ENCODE results near the gene SMYD3.

SMYD3 gene

DNA sequence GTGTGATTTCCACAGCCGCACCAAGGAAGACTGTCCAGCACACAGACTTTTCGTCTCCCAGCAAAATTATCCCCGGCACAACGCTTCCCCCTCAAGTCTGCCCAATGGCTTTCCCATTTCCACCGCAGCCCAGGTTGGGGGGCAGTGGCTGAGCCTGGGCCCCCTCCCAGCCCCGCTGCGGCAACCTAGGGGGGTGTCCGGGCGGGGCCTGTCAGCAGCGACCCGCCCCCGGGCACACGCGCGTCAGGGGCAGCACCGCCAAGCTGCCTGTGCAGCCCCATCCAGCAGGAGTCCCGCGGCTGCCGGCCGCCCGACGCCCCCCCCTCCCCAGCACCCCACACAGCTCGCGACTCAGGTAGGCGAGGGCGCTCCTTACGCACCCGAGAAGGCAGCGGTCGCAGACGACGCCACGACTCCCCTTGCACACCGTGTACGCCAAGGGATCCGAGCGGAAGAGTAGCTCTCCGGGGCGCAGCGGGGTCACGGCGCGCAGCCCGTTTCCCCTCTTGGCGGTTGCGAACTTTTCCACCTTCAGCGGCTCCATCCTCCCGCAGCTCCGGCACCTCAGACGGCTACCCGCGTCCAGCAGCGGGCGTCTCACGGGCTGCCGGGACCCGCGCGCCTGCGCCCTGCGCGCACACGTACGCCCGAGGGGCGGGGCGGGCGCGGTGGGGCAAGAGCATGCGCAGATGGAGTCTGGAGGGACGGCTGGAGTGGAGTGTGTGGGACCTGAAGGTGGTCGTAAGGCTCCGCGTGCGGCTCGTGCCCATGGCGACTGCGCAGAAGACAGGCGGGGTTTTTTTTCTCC is at the start of gene SMYD3:
Gene SMYD3, minus strand, starts transcription at position 606 of the 808 bp plus-strand sequence.
- FAIRE-seq, result no peak

DNA sequence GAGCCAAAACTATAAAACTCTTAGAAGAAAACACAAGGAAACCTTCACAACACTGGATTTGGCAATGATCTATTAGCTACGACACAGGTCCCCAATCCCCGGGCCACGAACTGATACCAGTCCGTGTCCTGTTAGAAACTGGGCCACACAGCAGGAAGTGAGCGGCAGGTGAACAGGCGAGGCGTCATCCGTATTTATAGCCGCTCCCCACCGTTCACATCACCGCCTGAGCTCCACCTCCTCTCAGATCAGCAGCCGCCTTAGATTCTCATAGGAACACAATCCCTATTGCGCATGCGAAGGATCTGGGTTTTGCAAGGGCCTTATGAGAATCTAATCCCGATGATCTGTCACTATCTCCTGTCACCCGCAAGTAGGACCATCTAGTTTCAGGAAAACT is 47.1 kb upstream of the SMYD3 start:
- FAIRE-seq, result no peak

DNA sequence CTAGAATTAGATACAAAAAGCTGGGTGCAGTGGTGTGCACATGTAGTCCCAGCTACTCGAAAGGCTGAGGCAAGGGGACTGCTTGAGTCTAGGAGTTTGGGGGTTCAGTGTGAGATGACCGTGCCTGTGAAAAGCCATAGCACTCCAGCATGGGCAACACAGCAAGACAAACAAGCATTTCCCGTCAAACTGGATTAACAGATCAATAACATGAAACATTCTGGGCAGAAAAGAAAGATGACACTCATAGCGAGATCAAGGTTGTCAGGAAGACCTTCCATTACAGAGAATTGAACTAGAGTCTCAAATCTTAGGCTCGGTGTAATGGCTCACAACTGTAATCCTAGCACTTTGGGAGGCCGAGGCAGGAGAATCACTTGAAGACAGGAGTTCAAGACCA is 45.0 kb upstream of the SMYD3 start:
- FAIRE-seq, result no peak

DNA sequence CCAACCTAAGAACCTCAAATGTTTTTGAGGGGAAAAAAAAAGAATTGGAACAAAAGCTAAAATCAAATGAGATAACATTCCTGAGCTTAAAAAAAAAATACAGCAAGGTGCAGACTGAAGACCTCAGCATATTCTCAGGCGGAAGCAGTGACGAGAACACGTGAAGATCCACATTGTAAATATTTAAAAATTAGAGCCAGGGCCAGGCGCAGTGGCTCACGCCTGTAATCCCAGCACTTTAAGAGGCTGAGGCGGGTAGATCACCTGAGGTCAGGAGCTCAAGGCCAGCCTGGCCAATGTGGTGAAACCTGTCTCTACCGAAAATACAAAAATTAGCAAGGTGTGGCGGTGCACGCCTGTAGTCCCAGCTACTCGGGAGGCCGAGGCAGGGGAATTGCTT is 43.3 kb upstream of the SMYD3 start:
- FAIRE-seq, result no peak

DNA sequence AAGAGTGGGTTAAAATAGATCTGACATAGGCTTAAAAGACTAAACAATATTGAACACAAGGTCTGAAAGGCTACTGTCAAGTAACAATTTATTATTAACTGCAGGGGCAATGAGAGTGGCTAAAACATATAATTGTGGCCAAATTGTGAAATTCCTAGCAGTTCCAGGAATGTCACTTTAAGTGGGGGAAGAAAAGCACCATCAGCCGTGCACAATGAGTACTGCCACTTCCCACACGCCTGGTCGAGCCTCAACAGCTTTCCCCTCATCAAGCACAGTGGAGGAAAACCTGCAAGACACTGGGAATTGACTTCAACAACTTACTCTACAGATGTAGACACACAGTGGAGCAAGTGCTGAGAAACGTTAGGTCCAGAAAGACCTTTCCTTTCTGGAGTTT is 42.6 kb upstream of the SMYD3 start:
- FAIRE-seq, result no peak

DNA sequence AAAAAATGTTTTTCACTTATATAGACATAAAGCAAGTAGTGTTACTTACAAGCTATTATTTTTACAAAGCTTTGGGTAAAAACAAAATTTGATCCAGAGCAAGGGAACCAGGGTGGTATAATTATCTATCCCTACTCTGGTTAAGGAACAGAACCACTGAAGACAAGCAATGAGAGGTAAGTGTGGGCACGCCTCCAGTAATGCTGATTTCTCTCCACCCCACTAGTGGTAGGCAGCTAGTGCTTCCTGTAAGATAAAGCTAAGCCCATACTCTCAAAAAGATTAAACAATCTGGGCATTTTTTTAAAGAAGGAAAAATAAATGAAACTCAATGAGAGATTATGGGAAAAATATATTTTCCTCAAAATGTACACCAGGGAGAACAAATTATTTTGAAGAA is 36.9 kb upstream of the SMYD3 start:
- FAIRE-seq, result no peak

DNA sequence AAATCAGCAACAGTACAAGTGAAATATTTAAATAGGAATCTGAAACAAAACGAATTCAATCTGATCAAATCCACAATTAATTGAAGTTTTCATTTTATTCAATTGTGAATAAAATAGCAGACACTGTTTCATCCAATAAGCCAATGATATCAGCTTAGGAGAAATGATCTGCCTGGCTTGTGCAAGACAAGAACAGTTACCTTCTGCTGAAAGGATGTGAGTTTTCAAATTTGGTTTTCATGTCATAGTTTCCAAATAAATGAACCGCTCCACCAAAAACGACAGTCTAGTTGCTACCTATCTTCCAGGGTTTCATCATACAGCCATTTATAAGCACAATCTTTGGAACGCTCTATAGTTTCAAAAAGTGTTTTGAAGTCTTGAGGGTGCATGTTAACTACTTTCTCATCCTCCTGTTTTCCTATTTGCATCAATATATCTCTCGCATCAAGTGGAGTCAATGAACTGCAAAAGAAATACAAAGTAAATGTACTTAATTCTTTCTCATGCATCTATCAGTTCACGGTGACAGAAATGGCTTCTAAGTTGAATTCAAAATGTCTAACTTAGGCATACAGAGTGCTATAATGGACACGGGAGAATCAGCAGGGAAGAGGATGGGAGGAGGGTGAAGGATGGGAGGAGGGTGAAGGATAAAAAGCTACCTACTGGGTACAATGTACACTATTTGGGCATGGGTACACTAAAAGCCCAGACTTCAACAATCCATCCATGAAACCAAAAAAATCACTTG is 33.8 kb upstream of the SMYD3 start:
- no peak for FAIRE-seq

DNA sequence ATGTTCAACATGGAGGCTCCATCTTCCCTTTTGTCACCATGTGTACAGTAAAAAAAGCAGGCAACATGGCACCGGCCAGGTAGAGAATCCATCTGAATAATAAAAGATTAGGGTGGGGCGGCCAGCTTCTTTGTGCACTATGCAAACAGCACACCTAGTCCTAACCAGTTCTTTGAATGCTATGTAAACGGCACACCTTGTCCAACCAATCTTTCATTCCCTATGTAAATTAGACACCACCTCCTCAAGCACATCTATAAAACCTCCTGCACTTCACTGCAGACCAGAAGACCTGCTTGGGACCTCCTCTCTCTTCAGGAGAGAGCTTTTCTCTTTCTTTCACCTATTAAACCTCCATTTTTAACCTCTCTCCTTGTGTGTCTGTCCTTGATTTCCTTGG is 30.8 kb upstream of the SMYD3 start:
- no peak for FAIRE-seq

DNA sequence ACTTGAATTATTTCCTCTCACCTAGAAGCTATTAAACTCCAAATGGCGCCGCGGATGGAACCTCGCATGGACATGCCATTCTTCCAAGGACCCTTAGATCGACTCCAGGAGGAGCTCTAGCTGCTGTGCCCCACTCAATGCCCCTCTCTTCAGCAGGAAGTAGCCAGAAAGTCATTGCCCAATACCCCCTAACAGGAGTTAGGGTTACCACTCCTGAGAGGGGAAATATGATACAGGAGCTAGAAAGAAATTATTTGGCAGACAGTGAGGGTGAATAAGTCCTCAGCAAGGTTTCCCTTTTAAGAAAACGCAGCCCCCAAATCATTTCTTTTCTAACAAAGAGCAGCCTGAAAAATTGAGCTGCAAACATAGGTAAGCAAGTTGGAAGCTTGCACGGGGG is 30.4 kb upstream of the SMYD3 start:
- no peak for FAIRE-seq

DNA sequence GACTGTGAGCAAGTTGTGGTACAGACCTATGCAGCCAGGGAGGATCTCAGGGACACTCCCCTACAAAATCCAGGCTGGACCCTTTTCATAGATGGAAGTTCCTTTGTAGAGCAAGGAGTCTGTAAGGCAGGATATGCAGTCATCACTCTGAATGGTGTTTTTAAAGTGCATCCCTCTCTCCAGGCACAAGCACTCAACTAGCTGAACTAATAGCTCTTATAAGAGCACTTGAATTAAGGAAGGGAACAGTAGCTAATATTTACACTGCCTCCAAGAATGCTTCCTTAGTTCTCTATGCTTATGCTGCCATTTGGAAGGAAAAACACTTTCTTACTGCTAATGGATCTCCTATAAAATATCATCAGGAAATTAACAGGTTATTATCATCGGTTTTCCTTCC is 27.0 kb upstream of the SMYD3 start:
- FAIRE-seq, result no peak

DNA sequence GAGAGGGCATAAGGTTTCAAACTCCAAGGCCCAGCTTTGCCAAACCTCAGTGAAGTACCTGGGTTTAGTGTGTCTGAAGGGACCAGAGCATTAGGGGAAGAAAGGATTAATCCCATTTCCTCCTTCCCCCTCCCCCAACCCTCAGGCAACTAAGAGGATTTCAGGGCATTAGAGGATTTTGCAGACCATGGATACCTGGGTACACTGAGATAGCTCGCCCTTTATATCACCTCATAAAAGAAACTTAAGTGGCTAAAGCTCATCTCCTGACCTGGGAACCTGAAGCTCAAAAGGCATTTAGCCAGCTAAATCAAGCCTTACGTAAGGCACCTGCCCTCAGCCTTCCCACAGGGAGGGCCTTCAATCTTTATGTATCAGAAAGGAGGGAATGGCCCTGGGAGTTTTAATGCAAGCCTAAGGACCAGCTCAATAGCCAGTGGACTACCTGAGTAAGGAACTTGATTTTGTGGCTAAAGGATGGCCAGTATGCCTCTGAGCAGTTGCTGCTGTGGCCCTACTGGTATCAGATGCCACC is 26.4 kb upstream of the SMYD3 start:
- no peak for FAIRE-seq

DNA sequence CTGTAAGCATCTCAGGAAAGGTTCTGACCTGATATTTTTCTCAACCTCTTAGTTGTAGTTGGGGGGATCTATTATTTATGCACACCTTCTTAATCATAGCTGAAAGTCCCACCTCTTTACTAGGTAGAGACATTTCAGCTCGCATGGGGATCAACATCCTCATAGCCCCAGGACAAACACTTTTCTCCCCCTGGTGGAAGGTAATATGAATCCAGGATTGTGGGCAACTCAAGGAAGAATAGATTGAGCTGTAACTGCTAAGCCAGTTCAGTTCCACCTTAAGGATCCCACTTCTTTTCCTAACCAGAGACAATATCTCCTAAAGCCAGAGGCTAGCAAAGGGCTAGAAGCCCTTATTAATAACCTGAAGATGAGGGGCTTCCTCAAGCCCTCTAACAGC is 25.4 kb upstream of the SMYD3 start:
- no peak for FAIRE-seq

DNA sequence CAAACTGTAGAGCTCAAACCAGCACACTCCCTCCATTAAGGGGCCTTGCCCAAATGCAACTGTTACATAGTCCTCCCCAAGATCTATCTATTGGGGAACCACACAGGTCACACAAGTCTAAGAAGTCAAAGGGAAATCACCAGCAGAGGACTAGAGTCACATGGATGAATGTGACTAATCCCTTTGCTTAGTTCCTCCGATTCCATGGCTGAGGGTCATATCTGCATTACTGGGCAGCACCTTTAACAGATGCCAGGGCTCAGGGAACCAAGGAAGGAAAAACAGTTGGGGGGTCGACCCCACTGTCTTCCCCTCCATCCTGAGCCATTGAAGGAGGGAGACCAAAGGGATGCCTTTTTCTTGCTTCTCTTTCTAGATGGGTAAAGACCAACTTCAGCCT is 23.4 kb upstream of the SMYD3 start:
- FAIRE-seq, result no peak

DNA sequence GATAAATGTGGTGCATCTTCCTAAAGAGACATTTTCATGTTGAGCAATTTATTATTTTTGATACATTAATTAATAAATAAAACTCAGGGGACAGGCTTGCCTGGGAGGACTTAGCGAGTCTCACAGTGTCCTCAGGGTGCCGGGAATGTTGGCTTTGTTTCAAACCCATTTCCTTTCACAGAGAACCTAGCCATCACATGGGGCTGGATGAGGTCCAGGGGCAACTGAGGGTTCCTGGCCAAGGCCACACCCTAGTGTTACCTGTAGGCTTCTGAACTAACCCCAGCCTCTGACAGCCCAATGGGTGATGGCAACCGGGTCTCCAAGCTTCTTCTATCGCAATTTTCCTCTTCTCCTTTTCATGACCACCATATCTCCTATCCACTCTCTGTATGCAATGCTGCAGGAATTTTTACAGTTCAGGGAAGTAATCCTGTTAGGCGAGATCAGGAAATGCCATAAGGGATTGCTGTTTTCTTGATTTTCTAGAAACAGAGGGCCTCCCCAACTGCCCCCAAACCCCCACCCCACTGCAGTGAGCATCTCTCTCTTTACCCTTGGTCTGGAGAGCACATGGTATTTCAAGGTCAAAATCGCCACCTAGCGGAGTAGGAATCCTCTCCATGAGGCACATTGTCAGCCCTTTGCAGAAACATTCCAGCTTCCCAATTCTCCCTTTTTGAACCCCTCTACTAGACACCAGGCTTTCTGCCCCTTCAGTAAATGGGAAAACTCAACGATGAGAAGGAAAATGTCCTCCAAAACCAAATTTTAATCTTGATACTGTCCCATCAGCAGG is 22.1 kb upstream of the SMYD3 start:
- no peak for FAIRE-seq

DNA sequence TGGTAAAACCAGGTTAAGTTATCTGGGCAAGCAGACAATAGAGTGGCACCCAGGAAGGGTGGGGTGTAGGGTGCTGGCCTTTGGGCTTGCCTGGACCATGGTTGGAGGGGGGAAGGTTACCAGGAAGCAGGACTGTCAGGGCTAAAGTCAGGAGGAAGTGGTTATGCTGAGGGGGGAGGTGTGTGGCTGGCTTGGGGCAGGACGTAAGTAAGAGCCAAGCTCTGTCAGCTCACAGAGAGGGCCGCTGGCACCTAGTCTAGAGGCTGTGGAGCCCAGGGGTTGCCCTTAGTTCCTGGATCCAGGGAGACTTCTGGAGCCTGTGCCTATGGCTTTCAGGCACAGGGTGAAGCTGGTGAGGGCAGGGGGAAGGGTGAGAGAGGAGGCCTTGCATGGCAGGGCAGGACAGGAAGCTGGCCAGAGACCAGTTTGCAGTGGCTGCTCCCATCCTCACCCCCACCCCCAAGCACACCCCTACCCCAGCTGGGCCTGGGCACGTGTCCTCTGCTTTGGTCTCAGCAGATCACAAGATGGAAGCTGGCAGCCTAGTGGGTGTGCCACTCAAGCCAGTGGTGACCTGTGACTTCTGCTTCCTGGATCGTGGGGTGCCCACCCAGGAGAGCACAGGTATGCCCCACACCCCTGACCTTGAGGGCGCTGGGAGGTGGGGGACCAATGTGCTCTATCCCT is 20.5 kb upstream of the SMYD3 start:
- FAIRE-seq, result no peak

DNA sequence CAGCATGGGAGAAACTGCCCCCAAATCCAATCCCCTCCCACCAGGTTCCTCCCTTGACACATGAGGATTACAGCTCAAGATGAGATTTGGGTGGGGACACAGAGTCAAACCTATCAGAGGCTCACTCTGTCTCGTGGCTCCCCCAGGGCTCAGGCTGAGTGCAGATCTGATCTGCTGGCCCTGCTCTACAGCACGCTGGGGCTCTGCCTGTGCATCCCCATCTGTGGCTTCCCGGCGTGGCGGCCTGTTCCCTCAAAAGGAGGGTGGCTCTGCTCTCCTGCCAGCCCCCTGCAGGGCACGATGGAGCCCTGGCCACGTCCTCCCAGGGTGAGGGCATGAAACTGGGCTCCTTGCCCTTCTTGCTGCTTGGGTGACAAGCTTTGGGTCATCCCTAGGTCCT is 19.8 kb upstream of the SMYD3 start:
- FAIRE-seq, result no peak

DNA sequence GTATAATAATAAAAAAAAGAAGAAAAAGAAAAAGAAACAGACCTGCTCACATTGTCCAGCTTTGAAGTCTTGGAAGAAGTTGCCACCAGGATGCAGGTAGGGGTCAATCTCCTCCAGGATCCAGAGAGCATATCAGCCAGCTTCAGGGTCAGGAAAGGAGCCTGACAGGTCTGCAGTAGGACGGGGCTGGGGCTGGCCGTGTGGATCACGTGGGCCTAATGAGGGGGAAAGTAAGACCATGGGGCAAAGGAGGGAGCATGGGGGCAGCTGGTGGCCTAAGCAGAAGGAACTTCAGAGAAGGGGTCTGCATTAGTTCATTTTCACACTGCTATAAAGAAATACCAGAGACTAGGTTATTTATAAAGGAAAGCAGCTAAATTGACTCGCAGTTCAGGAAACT is 19.3 kb upstream of the SMYD3 start:
- no peak for FAIRE-seq

DNA sequence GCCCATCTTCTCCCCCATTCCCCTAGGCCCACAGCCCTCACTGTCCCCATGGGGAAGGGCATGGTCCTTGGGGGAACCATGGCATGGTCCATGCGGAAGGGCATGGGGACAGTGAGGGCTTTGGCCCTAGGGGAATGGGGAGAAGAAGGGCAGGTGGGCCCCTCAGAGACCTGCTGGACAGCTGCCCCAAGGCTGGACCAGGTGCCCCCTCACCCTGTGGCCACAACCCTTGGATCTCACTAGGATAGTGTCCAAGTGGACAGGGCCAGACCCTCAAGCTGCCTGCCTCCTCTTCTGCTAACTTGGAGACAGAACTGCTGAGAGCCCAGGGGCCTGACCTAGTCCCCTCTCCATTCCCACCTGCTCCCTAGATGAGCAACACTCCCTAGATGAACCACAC is 12.4 kb upstream of the SMYD3 start:
- no peak for FAIRE-seq

DNA sequence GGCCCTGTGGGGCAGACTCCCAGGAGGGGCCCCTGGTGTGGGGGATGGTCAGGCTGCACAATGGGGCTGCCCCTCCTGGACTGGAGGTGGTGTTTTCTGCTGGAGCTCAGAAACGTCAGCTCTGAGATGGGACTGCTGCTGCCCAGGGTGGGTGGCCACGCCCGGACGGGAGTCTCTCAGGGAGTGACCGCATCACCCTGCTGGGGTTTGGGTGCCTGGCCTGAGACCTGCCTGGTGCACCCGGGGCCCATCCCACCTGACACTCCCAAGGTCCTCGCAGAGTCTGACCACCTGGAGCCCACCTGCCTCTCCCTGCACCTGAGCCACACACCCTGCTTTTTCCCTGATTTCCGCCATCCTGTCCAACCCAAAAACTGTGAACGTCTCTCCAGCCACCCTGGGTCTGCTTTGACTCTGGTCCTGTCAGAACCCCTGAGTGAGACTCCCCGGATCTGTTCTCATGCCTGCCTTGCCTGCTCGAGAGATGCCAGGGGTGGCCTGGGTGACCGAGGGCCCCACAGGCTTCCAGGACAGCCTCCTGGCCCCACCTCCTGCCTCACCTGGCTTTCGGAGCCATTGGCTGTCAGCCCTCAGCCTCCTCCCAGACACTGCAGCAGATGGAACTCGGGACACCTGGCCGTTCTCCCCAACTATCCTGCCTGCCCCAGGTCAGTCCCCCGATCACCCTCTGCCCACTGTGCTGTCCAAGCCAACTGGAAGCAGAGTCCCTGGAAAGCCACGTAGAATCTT is 11.6 kb upstream of the SMYD3 start:
- FAIRE-seq, result no peak

DNA sequence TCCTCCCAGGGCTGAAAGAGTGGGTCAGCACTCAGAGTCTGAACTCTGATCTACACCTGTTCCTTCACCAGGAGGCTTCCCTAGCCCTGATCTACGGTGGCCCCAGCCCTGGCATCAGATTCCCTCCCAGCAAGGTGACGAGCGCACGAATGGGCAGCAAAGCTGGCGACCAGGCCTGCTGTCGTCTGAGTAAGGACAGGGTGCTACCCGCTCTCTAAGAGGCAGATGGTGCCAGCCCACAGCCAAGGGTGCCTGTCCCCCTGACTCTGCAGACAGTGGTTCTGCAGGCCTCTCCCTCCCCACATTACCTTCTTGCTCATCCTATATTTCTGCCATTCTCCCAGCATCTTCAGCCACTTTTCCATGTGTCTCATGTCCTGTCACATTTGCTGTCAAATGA is 10.3 kb upstream of the SMYD3 start:
- FAIRE-seq, result no peak

DNA sequence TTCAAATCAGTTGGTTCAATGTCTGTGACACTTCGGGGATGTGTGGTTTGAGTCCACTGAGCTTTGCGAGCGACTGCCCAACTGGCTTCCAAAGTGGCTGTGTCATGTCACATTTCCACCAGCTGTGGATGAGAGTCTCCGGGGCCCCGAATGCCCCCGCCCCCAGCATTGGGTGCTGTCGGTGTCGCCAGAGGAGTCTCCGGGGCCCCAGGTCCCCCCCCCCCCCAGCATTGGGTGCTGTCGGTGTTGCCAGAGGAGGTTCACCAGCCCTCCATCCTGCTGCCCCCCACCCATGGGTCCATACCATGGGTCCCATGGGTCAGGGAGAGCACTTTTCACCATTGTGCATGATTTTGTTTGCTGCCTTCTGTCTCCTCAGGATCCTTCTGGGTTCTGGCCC is 9.0 kb upstream of the SMYD3 start:
- no peak for FAIRE-seq
